HUES48 (cell line): ENCODE results near the gene PNCK.

Experiments
- H3K27ac ChIP-seq: one replicate; pipeline ENCODE4 v1.7.0; 2013; ENCODE audit warnings: low read depth, low read length, inconsistent platforms
- H3K27me3 ChIP-seq: 2 replicates; pipeline ENCODE4 v1.6.1; 2013; ENCODE audit warnings: mild to moderate bottlenecking, low read length; ENCODE audit not compliant: control insufficient read depth, insufficient read depth
- H3K36me3 ChIP-seq: 2 replicates; pipeline ENCODE4 v1.6.1; 2013; ENCODE audit warnings: low read length; ENCODE audit not compliant: control insufficient read depth, insufficient read depth
- H3K4me1 ChIP-seq: 2 replicates; pipeline ENCODE4 v1.6.1; 2013; ENCODE audit warnings: mild to moderate bottlenecking, low read length; ENCODE audit not compliant: control insufficient read depth, insufficient read depth
- H3K4me3 ChIP-seq: 2 replicates; pipeline ENCODE4 v1.5.1; 2013; ENCODE audit warnings: mild to moderate bottlenecking, low read depth, low read length
- H3K9ac ChIP-seq: 2 replicates; pipeline ENCODE4 v1.6.1; 2013; ENCODE audit warnings: mild to moderate bottlenecking, low read depth, low read length, moderate library complexity
- H3K9me3 ChIP-seq: 2 replicates; pipeline ENCODE4 v1.6.1; 2013; ENCODE audit warnings: low read length; ENCODE audit not compliant: control insufficient read depth, insufficient read depth

Gene PNCK

GRCh38 chrX:153631346-153631745 is 42.3 kb downstream of the PNCK start:
- no peaks in the 10 kb centered on the region for H3K27me3 ChIP-seq
- H3K27ac ChIP-seq, result no peak overlapping the region
- H3K4me3 ChIP-seq, result no peak overlapping the region
- no peaks in the 10 kb centered on the region for H3K4me1 ChIP-seq
- peaks cover 24% of the 10 kb centered on the region; the same call in 1 of the 2 replicates for H3K9me3 ChIP-seq
- H3K36me3 ChIP-seq, result no peaks in the 10 kb centered on the region
- H3K9ac ChIP-seq, result no peak overlapping the region

DNA sequence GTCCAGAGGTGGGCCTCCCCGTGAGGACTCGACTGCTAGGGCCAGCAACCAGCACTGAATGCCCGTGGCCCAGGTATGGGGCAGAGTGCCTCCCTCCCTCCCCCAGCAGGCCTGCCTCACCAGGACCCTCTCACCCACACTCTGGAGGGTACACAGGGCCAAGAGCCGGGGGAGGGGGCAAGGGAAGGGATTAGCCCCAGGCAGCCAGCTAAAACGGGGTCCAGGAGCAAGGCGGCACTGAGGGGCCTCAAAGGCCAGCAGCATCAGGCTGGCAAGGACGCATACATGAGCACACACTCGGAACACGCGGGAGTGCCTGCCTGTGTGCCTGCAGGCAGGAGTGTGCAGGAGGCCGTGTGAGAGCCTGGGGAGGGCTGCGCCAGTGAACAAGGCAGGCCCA is 44.9 kb downstream of the PNCK start:
- H3K4me1 ChIP-seq, result no peaks in the 10 kb centered on the region
- H3K9me3 ChIP-seq, result peaks cover 33% of the 10 kb centered on the region
- no peak overlapping the region for H3K27ac ChIP-seq
- no peak overlapping the region for H3K9ac ChIP-seq
- no peak overlapping the region for H3K4me3 ChIP-seq
- no peaks in the 10 kb centered on the region for H3K36me3 ChIP-seq
- H3K27me3 ChIP-seq, result no peaks in the 10 kb centered on the region

- H3K4me1 ChIP-seq, result no peaks in the 10 kb centered on the region
- no peak overlapping the region for H3K9ac ChIP-seq
- peaks cover 38% of the 10 kb centered on the region for H3K9me3 ChIP-seq
- no peaks in the 10 kb centered on the region for H3K27me3 ChIP-seq
- H3K4me3 ChIP-seq, result no peak overlapping the region
- H3K36me3 ChIP-seq, result no peaks in the 10 kb centered on the region
- H3K27ac ChIP-seq, result no peak overlapping the region
Observed at GRCh38 chrX:153628129-153628528, 45.5 kb downstream of the PNCK start.

DNA sequence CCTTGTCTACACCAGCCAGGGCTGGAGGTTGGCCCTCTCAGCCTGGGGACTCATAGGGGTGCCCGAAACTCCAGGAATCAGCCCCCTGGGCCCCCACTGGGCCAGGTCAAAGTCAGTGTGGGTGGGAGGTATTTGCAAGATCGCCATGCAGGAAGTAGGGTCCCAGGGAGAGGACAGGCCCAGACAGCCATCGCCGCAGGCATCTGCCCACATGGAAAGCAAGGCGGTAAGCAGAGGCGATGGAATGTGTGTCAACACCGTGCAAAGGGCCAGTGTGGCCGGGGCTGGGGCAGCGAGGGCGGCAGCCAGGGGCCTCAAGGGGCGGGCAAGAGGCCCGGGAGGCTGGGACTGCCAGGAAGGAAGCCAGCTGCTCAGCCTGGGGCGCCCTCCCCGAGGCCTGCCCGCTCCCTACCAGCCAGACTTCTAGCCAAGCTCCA is 45.9 kb downstream of the PNCK start:
- Histone ChIP-seq H3K4me1 (no peaks in the 10 kb centered on the region), H3K27me3 (no peaks in the 10 kb centered on the region), H3K9ac (no peak overlapping the region), H3K27ac (no peak overlapping the region), H3K4me3 (no peak overlapping the region), H3K36me3 (no peaks in the 10 kb centered on the region), H3K9me3 (peaks cover 35% of the 10 kb centered on the region)

DNA sequence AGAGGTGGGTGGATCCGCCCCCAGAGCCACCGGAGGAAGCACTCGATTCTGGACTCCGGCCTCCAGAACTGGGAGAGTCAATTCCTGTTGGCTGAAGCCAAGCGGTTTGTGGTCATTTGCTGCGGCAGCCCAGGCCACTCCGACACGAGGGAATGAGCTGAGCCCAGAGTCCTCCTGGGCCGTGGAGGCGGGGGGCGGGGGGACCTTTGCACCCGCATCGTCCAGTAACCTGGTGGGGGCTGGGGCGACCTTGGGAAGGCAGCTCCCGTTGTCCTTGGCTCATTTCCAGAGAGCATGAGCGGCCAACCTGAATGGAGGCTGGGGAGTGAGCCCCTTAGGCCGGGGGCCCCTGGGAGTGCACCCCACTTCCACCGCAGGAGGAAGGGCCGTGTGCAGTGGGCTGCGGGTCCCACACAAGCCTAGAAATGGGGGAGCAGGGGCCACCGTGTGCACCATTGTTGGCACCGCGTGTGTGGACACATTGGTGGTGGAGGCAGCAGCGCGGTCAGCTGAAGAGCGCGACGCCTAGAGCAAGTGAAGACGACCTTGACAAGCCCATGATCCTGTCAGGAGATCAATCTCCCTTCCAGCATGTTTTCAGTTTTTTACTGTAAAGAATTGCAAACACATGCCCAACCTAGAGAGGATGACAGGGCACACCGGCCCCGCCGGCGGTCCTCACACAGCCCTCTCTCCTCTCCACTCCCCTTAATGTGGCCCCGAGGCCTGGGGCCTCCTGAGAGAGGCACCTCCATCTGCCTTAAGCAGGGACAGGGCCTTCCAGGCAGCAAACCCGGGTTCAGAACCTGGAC is 46.5 kb downstream of the PNCK start:
- H3K9ac ChIP-seq, result no peak overlapping the region

GRCh38 chrX:153626025-153626633 is 47.5 kb downstream of the PNCK start:
- H3K4me3 ChIP-seq, result no peak overlapping the region

More for the DNA sequence above, 46.5 kb downstream of the PNCK start:
- Histone ChIP-seq H3K9me3 (peaks cover 35% of the 10 kb centered on the region), H3K27ac (no peak overlapping the region), H3K36me3 (no peaks in the 10 kb centered on the region), H3K4me1 (no peaks in the 10 kb centered on the region), H3K27me3 (no peaks in the 10 kb centered on the region), H3K4me3 (no peak overlapping the region)

GRCh38 chrX:153625271-153626024 is 48.2 kb downstream of the PNCK start:
- Histone ChIP-seq H3K9ac (no peak overlapping the region), H3K4me3 (no peak overlapping the region), H3K4me1 (no peaks in the 10 kb centered on the region), H3K27me3 (no peaks in the 10 kb centered on the region), H3K36me3 (no peaks in the 10 kb centered on the region), H3K27ac (no peak overlapping the region), H3K9me3 (peaks cover 40% of the 10 kb centered on the region)

More at GRCh38 chrX:153626025-153626633, 47.5 kb downstream of the PNCK start:
- Histone ChIP-seq H3K27ac (no peak overlapping the region), H3K9ac (no peak overlapping the region), H3K4me1 (no peaks in the 10 kb centered on the region), H3K9me3 (peaks cover 37% of the 10 kb centered on the region), H3K27me3 (no peaks in the 10 kb centered on the region), H3K36me3 (no peaks in the 10 kb centered on the region)

DNA sequence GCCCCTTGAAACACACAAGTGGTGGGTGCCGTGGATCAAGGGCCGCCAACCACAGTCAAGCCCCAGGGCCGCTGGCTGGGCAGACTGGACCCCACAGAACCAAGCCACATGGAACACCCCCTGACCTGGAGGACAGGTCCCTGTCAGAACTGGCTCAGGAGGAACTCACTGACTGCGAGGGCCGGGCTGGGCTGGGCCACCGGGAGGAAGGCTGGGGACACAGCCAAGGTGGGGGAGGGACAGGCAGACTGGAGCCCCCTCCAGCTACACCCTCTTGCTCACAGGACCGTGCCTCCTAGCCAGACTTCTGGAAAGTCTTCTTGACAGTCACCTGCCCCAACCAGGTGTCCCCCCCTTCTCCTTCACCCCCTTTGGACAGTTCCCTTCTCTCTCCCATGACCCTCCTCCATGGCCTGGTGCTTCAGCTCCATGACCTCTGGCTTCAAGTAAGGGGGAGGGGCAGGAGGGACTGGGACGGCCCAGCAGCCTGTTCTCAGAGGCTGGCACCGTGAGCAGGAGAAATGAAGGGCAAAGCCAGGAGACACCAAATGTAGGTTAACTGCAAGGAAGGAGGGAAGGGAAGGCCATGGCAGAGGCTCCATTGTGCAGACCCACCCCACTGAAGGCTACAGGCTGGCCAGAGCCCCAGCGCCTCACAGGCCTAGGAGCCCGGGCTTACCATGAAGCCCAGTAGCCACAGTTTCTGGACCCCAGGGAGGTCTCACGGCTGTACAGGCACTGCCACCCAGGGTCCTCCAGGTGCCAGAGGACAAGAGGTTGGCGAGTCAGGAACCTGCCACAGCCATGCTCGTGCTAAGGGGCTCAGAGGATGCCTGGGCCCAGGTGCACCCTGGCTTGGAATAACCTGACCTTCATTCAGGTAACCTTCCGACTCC is 49.2 kb downstream of the PNCK start:
- H3K27ac ChIP-seq, result no peak overlapping the region
- no peaks in the 10 kb centered on the region for H3K4me1 ChIP-seq
- no peak overlapping the region for H3K9ac ChIP-seq
- no peak overlapping the region for H3K4me3 ChIP-seq
- H3K27me3 ChIP-seq, result no peaks in the 10 kb centered on the region
- no peaks in the 10 kb centered on the region for H3K36me3 ChIP-seq
- H3K9me3 ChIP-seq, result peaks cover 33% of the 10 kb centered on the region

- H3K4me3 ChIP-seq, result no peak overlapping the region
- no peak overlapping the region for H3K27ac ChIP-seq
- H3K9ac ChIP-seq, result no peak overlapping the region
- peaks cover 2% of the 10 kb centered on the region; the same call in 1 of the 2 replicates for H3K27me3 ChIP-seq
- no peaks in the 10 kb centered on the region for H3K4me1 ChIP-seq
- H3K36me3 ChIP-seq, result no peaks in the 10 kb centered on the region
- H3K9me3 ChIP-seq, result peaks cover 34% of the 10 kb centered on the region
Observed at GRCh38 chrX:153623310-153624029, 50.1 kb downstream of the PNCK start.
